ENCODE measurements around the gene PRKX.
"Not testable (repeated sequence)": the region's sequence is repeated elsewhere in the genome, so short reads cannot be mapped to it uniquely, and the experiment has no call there.

The PRKX gene

DNA sequence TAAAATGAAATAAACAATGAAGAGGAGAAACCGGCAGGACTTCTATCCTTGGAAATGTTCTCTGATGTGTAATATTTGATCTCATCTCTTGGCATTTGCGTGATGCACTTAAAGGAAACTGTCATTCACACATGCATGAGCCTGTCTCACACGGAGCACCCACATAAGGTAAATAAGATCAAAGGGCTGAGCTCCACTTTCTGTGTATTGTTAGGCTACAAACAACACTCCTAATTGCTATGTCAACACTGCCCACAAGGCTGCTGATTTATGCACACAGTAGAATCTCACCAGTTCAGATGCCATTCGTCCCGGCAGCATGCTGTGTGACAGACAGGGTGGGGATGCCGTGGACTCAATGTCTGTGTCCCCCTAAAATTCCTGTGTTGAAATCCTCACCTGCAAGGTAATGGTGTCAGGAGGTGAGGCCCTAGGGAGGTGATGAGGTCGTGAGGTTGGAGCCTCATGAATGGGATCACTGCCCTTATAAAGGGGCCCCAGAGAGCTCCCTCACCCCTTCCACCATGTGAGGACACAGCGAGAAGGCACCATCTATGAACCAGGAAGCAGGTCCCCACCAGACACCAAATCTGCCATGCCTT is 5.7 kb downstream of the PRKX start:
- not testable (repeated sequence) for DNase-seq

DNA sequence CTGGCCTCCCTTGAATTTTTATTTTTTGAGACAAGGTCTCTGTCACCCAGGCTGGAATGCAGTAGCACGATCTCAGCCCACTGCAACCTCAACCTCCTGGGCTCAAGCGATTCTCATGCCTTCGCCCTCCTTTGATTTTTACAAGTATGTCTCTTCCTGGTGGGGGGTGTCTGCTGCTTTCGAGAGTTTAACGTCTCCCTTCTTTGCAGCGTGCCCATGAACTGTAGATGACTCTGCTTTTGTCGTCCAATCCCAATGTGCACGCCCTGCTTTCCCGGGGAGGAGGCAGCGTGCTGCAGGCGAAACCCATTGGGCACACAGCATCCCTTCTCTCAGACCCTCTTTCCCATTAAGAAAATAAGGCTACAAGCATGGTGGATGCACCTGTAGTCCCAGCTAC is 7.0 kb downstream of the PRKX start:
- DNase-seq: no peak

DNA sequence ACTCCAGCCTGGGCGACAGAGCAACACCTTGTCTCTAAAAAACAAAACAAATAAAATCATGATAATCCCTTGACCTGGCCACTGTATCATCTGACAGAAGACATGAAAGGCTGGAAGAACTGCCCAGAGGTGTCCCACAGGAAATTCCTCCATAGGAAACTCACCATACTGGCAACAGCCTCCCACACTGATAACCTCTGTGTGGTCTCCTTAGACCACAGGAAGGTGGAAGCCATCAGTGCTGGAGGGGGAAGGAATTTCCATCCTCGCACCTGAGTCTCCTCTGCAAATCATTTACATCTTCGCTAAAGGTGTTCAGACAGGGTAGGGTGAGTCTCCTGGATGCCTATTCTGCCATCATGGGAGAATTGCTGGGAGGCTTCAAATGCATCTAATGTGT is 10.2 kb downstream of the PRKX start:
- not testable (repeated sequence) for DNase-seq

DNA sequence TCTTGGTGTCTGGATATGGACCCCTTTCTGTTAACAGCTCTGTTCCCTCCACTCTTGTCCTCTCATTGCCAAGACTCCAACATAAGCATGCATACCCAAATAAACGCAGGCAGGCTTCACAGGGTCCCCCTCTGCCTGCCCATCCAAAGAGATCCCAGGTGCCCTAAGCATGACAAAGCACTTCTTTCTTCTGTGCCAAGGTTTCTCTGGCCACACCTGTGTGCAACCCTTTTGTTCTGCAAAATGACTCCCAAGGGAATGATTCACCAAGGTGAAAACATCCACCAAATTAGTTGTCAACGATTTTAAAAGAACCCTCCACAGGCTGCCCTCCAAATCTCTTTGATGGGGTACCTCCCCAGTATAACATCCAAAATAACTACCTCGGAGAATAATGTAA is 11.4 kb downstream of the PRKX start:
- DNase-seq: not testable (repeated sequence)

DNA sequence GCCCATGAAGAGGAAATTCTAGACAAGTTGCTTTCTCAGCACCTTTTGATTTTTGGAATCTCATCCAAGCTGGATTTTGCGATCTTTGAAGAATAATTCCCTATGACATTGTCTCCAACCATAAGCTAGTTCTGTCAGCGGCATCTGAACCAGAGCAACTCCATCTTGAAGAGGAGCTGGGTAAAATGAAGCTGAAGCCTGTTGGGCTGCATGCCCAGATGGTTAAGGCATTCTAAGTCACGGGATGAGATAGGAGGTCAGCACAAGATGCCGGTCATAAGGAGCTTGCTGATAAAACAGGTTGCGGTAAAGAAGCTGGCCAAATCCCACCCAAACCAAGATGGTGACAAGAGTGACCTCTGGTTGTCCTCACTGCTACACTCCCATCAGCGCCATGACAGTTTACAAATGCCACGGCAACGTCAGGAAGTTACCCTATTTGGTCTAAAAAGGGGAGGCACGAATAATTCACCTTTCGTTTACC is 12.0 kb downstream of the PRKX start:
- DNase-seq: not testable (repeated sequence)

DNA sequence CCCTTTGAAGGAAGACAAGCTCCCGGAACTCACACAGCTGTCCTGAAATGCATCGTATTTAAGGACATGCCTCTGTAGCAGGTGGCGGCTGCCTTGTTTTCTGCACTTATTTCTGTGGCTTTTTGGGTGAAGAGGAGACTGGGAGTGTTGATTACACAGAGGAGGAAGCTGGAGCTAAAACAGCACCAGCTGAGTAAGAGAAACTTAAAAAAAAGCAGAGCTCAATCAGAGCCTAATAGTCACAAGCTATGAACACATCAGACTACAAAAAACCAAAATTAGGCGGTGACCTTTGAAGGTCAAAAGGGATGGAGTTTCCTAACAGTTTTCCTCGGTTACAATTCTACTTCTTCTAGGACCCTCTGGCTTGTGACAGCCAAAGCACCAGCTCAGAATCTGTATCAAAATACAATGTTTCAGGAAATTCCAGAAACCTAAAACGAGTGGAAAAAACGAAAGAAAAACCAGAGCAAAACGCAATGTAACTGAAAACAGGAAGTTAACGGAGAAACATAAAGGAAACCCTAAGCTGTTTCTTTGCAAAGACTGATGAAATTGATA is 13.5 kb downstream of the PRKX start:
- no peak for DNase-seq

DNA sequence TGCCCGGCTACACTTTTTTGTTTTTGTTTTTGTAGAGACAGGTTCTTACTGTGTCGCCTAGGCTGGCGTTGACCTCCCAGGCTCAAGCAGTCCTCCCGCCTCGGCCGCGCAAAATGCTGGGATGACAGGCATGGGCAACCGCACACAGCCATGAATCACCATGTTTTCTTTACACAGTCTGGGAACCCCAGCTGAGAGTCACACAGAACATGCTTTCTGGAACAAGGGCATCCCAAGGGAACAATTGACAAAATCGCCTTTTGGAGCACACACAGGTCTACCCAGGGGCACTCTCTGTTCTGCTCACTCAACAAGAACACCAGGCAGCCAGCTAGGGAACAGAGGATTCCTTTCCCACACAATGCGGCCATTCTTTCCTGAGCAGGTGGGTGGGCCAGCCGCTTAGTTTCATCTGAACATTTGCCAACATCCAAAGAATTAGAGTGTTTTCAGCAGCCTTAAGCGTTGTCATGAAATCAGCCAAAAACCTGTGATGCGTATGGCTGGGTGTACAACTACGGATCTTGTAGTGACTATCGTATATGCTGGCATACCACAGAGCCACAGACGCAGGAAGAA is 15.7 kb downstream of the PRKX start:
- DNase-seq: no peak

DNA sequence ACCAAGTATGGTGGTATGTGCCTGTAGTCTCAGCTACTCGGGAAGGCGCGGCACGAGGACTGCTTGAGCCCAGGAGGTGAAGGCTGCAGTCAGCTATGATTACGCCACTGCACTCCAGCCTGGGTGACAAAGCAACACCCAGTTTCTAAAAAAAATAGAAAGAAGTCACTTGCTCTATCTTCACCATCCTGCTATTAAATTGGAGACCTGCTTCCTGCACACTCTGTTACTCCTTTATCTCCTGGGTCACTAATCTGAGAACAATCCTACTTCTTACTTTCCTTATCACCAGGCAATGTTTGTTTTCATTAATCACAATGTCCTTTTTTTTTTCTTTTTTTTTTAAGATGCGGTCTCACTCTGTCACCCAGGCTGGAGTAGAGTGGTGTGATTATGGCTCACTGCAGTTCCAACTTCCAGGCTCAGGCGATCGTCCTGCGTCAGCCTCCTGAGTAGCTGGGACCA is 16.2 kb downstream of the PRKX start:
- no peak for DNase-seq

DNA sequence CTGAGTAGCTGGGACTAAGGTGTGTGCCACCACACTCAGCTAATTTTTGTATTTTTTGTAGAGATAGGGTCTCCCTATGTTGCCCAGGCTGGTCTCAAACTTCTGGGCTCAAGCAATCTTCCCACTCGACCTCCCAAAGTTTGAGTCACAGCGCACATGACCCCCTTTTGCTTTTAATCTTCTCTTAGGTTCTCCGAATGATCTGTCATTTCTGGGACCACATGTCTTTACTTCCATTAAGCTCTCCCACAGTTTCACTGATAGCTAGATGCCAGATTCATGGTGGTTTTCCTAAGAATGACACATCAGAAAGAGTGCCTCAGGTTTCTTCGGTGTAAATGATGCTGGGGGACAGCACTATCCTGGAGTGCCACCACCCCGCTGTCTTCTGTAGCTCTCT is 17.9 kb downstream of the PRKX start:
- DNase-seq: no peak

DNA sequence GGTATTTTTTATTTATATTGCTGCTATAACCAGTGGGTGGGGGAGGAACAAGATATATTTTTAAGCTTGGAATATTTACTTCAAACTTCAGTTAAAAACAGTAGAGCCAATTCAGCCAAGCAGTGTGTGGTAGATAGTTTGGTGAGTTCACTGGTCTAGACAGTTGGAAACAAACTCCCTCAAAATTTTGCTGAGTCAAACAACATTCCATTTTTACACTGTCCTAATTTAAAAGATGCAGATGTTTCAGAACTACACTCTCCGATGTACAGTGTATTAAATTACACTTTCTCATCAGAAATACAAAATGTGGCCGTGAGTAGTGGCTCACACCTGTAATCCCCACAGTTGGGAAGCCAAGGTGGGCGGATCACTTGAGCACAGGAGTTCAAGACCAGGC is 23.3 kb downstream of the PRKX start:
- no peak for DNase-seq

DNA sequence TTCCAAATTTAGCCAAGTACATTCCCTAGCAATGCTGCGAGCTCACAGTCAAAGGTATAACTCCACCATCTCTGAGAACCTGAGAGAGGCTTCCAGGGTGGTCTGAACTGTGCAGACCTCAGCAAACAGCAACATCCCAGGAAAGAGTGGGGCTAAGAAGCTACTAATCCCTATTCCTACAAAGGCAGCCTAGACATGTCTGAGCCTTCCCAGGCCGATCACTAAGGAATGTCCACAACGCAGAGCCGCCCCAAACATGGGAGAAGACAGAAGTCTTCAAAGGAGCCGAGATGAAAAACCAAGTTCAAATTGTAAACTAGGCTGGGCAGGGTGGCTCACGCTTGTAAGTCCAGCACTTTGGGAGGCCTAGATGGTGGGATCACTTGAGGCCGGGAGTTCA is 30.2 kb downstream of the PRKX start:
- DNase-seq: not testable (repeated sequence)

DNA sequence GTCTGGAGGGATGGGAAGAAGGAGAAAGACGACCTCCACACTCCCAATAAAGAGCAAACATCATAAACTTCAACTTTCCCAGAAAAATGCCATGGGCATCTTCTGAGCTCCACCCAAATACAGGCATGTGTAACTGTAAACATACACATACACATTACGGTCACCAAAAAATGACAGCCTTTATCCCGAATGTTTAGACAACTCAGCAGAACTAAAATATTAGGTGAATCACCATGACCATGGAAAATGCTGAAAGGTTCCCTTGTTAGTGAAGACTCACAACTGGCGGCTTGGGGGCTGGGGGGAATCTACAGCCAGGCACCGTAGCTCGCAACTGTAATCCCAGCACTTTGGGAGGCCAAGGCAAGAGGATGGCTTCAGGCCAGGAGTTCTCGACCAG is 33.0 kb downstream of the PRKX start:
- no peak for DNase-seq

DNA sequence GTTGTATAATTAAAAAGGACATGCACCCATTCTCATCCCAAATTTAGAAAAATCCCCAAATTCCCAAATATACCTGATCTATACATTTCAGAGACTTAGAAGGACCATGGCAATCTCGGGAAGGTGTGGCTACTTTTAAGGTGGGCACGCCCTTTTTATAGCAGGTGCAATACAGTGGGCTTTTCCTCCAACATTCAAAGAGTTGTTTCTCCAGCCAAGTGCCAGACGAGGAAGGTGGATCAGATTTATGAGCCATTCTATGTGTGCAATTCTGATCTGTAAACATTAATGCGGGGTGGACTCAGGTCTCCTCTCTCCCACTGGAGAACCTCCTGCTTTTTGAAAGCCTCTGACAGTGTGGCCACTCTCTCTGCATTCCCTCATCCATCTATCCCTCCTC is 33.8 kb downstream of the PRKX start:
- no peak for DNase-seq

DNA sequence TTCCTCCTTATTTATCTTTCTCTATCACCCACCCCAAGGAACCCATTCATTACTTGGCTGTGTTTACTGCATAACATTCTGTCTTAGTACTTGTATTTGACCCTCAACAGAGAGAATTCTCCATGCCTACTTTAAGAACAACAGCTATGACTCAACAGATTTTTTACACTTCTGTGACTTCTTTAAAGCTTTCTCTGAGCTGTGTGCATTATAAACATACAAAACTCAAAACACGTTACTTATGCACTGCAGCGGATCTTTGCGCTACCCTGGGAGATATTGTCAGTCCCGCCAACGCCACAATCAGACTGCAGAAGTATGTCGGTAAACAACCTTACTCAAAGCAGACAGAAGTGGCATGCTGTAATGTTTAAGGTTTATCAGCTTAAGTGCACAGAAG is 35.1 kb downstream of the PRKX start:
- DNase-seq: no peak

DNA sequence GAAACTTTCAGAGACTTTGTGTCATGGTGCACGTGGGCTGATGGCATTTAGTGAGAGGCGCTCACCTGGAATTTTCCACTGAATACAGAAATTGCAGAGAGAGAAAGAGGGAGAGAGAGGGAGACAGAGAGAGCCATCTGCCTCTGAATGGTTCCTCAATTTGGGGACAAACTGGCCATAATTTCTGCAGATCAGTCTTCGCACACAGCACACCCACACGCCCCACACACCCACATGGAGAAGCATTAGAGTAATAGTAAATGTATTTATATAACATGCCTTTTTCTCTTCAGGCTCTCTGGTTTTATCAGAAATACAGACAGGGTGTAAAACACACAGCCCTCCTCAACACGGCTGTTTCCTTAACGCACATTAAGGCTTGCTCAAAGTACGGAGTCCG is 38.6 kb downstream of the PRKX start:
- DNase-seq: no peak

DNA sequence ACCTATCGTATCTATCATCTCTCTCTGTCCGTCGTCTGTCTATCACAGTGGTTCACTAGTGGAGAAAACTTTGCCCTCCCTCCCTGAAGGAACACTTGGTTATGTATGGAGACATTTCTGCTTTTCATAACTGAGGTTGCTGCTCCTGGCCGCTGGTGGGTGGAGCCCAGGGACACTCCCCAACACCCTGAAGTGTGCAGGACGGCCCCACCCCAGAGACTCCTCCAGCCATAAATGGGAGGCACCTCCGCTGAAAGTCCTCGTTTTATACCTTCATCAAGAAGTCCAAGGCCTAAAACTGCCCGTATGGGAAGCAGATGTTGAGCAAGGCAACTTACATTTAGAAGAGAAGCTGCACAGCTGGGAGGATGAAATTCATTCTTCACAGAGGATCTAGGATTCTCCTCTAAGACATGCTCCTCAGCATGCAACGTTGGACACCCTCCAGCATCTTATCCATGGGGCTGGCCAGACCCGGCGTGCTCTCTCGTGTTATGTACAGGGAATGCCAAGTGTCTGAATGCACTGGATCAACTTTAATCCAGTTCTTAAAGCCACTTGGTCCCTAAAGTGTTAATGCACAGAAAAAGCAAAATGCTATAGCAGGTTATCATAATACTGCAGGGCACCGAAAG is 43.5 kb downstream of the PRKX start:
- no peak for DNase-seq

DNA sequence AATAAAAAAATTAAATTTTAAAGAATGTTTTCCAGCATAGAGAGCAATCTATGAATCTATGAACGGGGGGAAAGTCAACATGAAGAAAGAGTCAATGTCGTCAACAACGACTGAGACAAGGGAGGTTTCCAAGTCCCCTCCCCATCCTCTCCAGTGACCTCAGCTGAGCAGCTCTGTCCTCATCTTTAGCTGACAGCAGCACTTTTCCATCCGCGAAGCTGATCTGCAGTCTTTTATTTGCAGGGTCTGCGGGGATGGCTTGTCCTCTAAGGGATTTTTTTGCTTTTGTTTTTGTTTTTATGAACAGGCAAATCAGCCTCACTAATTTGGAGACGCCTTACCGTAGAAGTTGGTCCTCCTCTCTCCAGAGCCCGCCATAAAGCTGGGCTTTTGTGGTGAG is 46.5 kb downstream of the PRKX start:
- no peak for DNase-seq

DNA sequence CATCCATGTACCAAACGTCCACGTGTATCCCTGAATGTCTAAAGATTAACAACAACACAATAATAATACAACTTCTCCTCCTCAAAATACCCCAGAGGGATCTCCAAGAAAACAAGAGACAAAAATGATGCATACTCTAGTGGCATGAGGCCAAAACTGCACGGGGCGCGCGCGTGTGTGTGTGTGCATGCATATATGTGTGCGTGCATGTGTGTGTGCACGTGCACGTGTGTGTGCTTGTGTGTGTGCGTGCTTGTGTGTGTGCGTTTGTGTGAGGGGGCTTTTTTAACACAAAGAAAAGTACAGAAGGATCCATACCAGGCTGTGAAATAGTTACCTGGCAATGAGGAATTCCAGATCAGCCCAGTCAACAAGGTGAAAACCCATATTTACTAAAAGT is 48.5 kb downstream of the PRKX start:
- DNase-seq: no peak

DNA sequence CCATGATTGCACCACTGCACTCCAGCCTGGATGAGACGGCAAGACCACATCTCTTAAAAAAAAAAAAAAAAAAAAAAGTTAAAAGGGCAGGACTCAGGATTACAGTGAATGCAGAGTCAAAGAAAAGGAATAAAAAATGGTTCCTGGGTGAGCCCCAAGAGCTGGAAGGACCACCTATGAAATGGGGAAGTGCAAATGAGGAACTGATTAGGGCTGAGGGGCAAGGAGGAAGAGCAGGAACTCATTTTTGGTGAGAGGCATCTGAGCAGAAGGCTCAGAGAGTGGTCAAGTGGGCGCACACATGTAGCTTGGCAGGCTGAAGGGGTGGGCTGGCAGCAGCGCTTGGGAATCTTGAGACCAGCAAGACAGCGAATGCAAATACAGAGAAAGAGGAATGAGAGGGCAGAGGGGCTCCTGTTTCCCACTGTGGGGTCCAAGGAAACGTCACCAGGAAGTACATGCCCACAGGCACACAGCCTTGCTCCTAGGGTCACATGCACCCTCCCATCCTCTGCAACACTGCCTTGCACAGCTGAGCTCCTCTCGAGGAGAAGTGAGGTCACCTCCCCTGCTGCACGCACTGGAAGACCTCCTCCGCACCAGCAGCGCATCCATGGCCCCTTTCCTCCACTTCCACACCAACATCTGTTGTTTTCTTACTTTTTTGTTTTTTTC is 49.7 kb downstream of the PRKX start:
- not testable (repeated sequence) for DNase-seq

DNA sequence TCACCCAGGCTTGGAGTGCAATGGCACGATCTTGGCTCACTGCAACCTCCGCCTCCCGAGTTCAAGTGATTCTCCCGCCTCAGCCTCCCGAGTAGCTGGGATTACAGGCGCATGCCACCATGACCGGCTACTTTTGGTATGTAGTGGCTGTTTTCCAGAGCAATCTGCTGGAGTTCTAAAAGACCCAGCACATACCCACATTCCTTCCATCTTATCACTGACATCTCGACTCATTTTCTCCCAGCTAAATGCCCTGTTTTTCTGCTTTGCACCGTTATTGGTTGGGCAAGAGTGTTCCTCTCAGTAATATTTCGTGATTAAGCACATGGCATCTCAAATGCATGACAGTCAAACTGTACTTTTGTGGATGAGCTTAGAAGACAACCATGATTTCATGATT is 53.7 kb downstream of the PRKX start:
- DNase-seq: no peak

DNA sequence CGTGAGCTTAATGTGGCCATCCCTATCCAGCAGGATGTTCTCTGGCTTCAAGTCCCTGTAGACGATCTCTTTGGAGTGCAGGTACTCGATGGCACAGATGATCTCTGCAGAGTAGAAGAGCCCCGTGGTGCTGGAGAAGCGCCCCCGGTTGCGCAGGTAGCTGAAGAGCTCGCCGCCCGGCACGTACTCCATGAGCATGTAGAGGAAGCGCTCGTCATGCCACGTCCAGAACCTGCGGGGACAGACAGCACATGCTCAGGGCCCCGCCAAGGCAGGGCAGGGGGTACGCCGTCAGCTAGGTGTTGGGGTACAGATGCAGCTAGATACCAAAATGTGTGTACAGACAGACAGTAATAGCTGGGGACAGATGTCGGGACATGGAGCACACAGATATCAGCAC is 58.3 kb downstream of the PRKX start:
- DNase-seq: no peak

DNA sequence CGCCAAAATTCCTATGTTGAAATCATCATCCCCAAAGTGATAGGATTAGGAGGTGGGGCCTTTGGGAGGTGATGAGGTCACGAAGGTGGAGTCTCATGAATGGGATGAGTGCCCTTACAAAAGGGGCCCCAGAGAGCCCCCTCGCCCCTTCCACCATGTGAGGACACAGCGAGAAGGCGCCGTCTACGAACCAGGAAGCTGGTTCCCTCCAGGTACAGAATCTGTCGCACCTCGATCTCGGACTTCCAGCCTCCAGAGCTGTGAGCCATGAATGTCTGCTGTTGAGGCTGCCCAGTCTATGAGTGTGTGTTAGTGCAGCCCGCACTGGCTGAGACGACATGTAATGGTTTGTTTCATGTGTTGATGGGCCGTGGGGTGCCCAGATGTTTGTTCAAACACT is 60.3 kb downstream of the PRKX start:
- DNase-seq: no peak

DNA sequence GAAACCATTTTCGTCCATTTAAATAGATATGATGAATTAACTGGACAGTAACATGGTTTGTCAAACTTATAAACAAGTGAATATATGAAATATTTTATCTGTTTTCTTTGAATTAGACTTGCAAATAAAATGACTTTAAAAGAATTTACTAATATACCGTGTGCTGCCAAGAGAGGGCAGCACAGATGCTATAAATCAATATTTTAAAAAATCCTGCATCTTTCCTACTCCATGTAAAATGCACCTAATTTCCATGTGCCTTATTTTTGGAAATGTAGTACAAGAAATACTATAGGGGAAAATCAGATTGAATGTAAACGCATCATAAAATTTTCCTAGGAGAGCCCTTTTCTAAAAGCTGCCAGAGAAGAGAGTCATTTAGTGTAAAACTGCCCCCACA is 62.2 kb downstream of the PRKX start:
- no peak for DNase-seq

DNA sequence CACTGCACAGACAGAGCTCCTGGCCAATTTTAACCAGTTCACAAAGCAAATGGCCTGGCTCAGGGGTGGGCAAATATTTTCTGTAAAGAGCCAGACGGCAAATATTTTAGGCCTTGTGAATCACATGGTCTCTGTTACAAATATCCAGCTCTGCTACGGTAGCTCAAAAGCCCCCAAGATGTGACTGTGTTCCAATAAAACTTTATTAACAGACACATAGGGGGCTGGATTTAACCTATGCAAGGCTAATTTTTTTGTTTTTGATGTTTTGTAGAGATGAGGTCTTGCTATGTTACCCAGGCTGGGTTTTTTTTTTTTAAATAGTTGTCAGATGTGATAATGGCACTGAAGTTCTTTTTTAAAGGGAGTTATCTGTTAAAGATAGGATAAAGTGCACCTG is 65.4 kb downstream of the PRKX start:
- DNase-seq: no peak
